ENCODE measurements around the gene ZNF837. TPM values are rescaled to one million over a fixed set of nuclear protein-coding genes. Genes with fewer than 3 reads are reported as not detected.

ZNF837 gene
- total RNA-seq, 1 donor from 2014 or later = 11.5 TPM

DNA sequence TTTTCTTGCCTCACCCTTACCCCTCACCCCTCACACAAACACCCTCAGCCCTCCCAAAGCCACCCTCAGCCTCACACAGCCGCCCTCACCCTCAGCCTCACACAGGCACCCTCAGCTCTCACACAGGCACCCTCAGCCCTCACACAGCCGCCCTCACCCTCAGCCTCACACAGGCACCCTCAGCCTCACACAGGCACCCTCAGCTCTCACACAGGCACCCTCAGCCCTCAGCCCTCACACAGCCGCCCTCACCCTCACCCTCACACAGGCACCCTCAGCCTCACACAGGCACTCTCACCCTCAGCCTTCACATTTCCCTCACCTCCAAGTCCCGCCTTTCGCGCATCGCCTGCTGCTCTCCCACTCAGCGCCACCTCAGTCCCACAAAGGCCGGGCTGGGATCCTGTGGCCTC lies 54.3 kb downstream of the ZNF837 start:
- TF ChIP-seq, protein P1, sequence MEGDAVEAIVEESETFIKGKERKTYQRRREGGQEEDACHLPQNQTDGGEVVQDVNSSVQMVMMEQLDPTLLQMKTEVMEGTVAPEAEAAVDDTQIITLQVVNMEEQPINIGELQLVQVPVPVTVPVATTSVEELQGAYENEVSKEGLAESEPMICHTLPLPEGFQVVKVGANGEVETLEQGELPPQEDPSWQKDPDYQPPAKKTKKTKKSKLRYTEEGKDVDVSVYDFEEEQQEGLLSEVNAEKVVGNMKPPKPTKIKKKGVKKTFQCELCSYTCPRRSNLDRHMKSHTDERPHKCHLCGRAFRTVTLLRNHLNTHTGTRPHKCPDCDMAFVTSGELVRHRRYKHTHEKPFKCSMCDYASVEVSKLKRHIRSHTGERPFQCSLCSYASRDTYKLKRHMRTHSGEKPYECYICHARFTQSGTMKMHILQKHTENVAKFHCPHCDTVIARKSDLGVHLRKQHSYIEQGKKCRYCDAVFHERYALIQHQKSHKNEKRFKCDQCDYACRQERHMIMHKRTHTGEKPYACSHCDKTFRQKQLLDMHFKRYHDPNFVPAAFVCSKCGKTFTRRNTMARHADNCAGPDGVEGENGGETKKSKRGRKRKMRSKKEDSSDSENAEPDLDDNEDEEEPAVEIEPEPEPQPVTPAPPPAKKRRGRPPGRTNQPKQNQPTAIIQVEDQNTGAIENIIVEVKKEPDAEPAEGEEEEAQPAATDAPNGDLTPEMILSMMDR (conservative IDR thresholded peaks at IDR 0.05; ENCODE audit: low read depth, low read length) = no peak
- DNase-seq (ENCODE audit: low read depth) = no peak

DNA sequence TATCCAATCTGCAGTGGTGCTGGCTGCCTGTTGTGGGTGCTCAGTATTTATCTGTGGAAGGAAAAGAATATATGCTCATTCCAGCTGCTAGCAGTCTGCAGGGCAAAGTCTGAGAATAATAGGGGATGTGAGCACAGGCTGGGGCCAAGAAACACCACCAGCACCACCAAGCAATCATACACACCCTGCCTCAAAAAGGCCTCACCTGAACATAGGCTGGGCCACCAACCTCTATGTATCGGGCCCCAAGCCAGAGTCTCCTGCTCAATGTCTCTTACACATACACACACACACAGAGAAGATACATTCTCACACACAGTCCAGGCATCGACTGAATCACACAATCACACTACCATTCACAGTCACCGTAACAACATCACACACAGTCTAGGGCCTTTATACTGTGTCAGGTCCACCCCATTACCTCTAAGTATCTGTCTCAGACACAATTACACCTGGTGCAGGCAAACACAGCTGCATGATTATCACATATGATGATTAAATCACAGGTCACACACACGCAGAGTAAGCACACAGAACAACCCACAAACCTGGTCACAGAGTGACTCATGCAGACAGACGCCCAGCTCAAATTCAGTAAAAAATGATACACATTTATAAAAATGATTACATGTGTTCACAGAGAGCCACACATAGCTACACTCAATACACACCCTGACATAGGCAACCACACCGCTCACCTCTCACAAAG lies 55.4 kb downstream of the ZNF837 start:
- peak overlapping the region; percentile 93 for H3K4me3 ChIP-seq (ENCODE audit: low read depth, low read length)
- TF ChIP-seq, protein P1 (conservative IDR thresholded peaks at IDR 0.05; ENCODE audit: low read depth, low read length) = no peak
- DNase-seq (ENCODE audit: low read depth) = no peak

More for the DNA sequence above, 54.3 kb downstream of the ZNF837 start:
- peak overlapping the region; percentile 93 for H3K4me3 ChIP-seq (ENCODE audit: low read depth, low read length)

DNA sequence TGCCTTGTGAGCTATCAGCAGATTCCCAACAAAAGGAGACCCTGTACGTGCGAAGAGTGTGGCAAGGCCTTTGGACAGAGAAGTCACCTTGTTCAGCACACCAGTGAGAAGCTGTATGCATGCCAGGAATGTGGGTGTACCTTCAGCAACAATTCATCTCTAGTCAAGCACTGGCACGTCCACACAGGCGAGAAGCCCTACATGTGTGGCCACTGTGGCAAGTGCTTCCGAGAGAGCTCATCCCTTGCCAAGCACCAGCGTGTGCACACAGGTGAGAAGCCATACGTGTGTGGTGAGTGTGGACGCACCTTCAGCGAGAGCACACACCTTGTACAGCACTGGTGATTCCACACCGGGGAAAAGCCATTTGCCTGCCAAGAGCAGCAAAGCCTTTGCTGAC lies 61.6 kb downstream of the ZNF837 start:
- DNase-seq (ENCODE audit: low read depth) = no peak

DNA sequence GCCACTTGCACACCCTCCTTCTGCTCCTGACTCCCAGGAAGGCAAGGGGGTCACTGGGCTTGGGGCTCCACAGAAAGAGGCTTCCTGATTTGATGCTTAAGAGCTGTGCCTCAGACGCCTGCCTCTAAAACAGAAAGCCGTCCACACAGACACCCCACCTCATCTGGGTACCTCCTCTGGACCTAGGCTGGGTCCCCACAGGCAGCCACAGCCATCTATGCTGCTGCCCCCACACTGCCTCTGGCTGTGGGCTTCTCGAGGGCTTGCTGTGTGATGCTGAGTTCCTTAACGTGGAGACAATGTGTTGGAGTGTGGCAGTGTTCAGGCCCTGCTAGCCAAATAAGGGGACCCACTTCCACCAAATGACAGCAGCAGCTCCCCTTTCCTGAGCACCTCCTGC lies 62.5 kb downstream of the ZNF837 start:
- TF ChIP-seq, protein P1 (conservative IDR thresholded peaks at IDR 0.05; ENCODE audit: low read depth, low read length) = no peak
- DNase-seq (ENCODE audit: low read depth) = no peak
- no peak overlapping the region for H3K4me3 ChIP-seq (ENCODE audit: low read depth, low read length)

More for the DNA sequence above, 61.6 kb downstream of the ZNF837 start:
- H3K4me3 ChIP-seq (ENCODE audit: low read depth, low read length) = no peak overlapping the region
- TF ChIP-seq, protein P1 (conservative IDR thresholded peaks at IDR 0.05; ENCODE audit: low read depth, low read length) = no peak

Other genes with a start within 250 kb of the ZNF837 start
- gene ZNF329, start 230.2 kb downstream of the ZNF837 start, total RNA-seq = 4.1 and 7.1 TPM in 2 replicates
- gene ZNF274, start 198.0 kb downstream of the ZNF837 start, total RNA-seq = 23.6 and 24.7 TPM in 2 replicates
- gene ZNF544, start 152.1 kb downstream of the ZNF837 start, total RNA-seq = 54.5 and 58.9 TPM in 2 replicates
- gene ZNF8, start 102.1 kb downstream of the ZNF837 start, total RNA-seq = 4.2 and 4.5 TPM in 2 replicates
- 40.4 and 51.0 TPM in 2 replicates for gene ERVK3-1, start 75.7 kb downstream of the ZNF837 start, total RNA-seq
- gene ZSCAN22, start 54.0 kb downstream of the ZNF837 start, total RNA-seq = 1.3 and 1.9 TPM in 2 replicates
- gene A1BG, start 27.5 kb downstream of the ZNF837 start, total RNA-seq = 2.7 and 20.1 TPM in 2 replicates
- gene ZNF497, start 18.3 kb downstream of the ZNF837 start, total RNA-seq = 0.06 and 0.14 TPM in 2 replicates
- gene RPS5, start 6.2 kb upstream of the ZNF837 start, total RNA-seq = 1,628 and 2,421 TPM in 2 replicates
- not detected in 2 replicates for gene RNF225, start 14.6 kb upstream of the ZNF837 start, total RNA-seq
- 5.3 and 10.5 TPM in 2 replicates for gene ZNF584, start 27.6 kb upstream of the ZNF837 start, total RNA-seq
- gene ZNF132, start 59.1 kb upstream of the ZNF837 start, total RNA-seq = 1.8 and 2.4 TPM in 2 replicates
- gene ZNF324B, start 70.6 kb upstream of the ZNF837 start, total RNA-seq = 0.98 and 3.8 TPM in 2 replicates
- 7.2 and 13.8 TPM in 2 replicates for gene ZNF324, start 86.0 kb upstream of the ZNF837 start, total RNA-seq
- gene ZNF446, start 95.3 kb upstream of the ZNF837 start, total RNA-seq = 8.6 and 9.7 TPM in 2 replicates
- gene SLC27A5, start 131.0 kb upstream of the ZNF837 start, total RNA-seq = 14.8 and 15.8 TPM in 2 replicates
- gene ZBTB45, start 138.8 kb upstream of the ZNF837 start, total RNA-seq = 18.2 and 23.7 TPM in 2 replicates
- 454 and 661 TPM in 2 replicates for gene TRIM28, start 163.0 kb upstream of the ZNF837 start, total RNA-seq
- 70.1 and 137 TPM in 2 replicates for gene CHMP2A, start 174.1 kb upstream of the ZNF837 start, total RNA-seq
- 37.4 and 49.9 TPM in 2 replicates for gene UBE2M, start 177.6 kb upstream of the ZNF837 start, total RNA-seq
- 8.0 and 12.7 TPM in 2 replicates for gene MZF1, start 192.3 kb upstream of the ZNF837 start, total RNA-seq